ENCODE data around the gene FOXP1. TPM values are rescaled to one million over a fixed set of nuclear protein-coding genes. Genes with fewer than 3 reads are reported as not detected.

FOXP1 gene
- polyA plus RNA-seq, 1 donor from 2014 or later, result 5.6 TPM

DNA sequence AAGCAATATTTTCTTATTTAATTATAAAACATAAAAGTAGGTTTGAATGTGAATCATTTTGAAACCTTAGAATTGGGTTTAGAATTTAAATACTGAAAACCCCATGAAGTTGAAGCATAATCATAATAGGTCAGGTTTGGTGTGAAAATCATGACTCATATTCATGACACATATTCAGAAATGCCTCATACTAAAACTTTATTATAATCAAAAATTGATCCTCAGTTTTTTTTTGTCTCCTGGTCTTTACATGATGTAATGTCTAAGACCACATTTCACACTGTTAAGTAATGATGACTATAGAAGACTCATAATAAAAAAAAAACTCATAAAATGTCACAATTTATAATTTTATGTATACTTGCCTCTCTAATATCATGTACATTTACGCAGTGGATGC is 190.4 kb downstream of the FOXP1 start:
- Histone ChIP-seq H3K27me3 (ENCODE audit: insufficient read depth, low read depth, low read length) (no peaks in the 10 kb centered on the region), H3F3A (ENCODE audit: insufficient read depth, low read length, poor library complexity, severe bottlenecking) (no peaks in the 10 kb centered on the region), H3K9me2 (ENCODE audit: insufficient read depth, low read length) (no peaks in the 10 kb centered on the region), H3K79me2 (replicated peaks; ENCODE audit: insufficient read depth, low read length) (no peaks in the 10 kb centered on the region), H3K4me2 (ENCODE audit: low read length) (no peak overlapping the region), H3K9ac (ENCODE audit: low read length) (no peak overlapping the region), H4K20me1 (ENCODE audit: insufficient read depth) (no peaks in the 10 kb centered on the region), H3K36me3 (ENCODE audit: insufficient read depth, low read length) (no peaks in the 10 kb centered on the region), H3K27ac (ENCODE audit: low read length) (no peak overlapping the region), H3K4me3 (ENCODE audit: low read length) (no peak overlapping the region), H3K9me3 (ENCODE audit: low read length) (no peaks in the 10 kb centered on the region), H2AFZ (ENCODE audit: low read depth, low read length) (no peak overlapping the region)
- TF ChIP-seq POLR2AphosphoS5 (IDR thresholded peaks at IDR 0.05) (no peak), RAD21 (conservative IDR thresholded peaks at IDR 0.05) (no peak), SMC3 (conservative IDR thresholded peaks at IDR 0.05; ENCODE audit: poor library complexity) (no peak), MXI1 (conservative IDR thresholded peaks at IDR 0.05; ENCODE audit: poor library complexity, severe bottlenecking) (no peak), EP300 (conservative IDR thresholded peaks at IDR 0.05; ENCODE audit: poor library complexity, severe bottlenecking) (no peak), EZH2 (IDR thresholded peaks at IDR 0.05; ENCODE audit: borderline replicate concordance, insufficient read depth, low read length, poor library complexity, severe bottlenecking) (no peak), REST (IDR thresholded peaks at IDR 0.05; ENCODE audit: borderline replicate concordance) (no peak), TAF1 (IDR thresholded peaks at IDR 0.05; ENCODE audit: low read depth) (no peak)
- TF ChIP-seq, protein P1, sequence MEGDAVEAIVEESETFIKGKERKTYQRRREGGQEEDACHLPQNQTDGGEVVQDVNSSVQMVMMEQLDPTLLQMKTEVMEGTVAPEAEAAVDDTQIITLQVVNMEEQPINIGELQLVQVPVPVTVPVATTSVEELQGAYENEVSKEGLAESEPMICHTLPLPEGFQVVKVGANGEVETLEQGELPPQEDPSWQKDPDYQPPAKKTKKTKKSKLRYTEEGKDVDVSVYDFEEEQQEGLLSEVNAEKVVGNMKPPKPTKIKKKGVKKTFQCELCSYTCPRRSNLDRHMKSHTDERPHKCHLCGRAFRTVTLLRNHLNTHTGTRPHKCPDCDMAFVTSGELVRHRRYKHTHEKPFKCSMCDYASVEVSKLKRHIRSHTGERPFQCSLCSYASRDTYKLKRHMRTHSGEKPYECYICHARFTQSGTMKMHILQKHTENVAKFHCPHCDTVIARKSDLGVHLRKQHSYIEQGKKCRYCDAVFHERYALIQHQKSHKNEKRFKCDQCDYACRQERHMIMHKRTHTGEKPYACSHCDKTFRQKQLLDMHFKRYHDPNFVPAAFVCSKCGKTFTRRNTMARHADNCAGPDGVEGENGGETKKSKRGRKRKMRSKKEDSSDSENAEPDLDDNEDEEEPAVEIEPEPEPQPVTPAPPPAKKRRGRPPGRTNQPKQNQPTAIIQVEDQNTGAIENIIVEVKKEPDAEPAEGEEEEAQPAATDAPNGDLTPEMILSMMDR (IDR thresholded peaks at IDR 0.05; ENCODE audit: poor library complexity, severe bottlenecking), result no peak

GRCh38 chr3:71392251-71392650 is 191.3 kb downstream of the FOXP1 start:
- Histone ChIP-seq H3K4me3 (ENCODE audit: low read length) (no peak overlapping the region), H3K4me2 (ENCODE audit: low read length) (no peak overlapping the region), H3K27me3 (ENCODE audit: insufficient read depth, low read depth, low read length) (no peaks in the 10 kb centered on the region), H3K9me3 (ENCODE audit: low read length) (no peaks in the 10 kb centered on the region), H3K27ac (ENCODE audit: low read length) (no peak overlapping the region), H3K36me3 (ENCODE audit: insufficient read depth, low read length) (no peaks in the 10 kb centered on the region), H3K9me2 (ENCODE audit: insufficient read depth, low read length) (no peaks in the 10 kb centered on the region), H2AFZ (ENCODE audit: low read depth, low read length) (no peak overlapping the region), H3K79me2 (replicated peaks; ENCODE audit: insufficient read depth, low read length) (no peaks in the 10 kb centered on the region), H3K9ac (ENCODE audit: low read length) (no peak overlapping the region), H4K20me1 (ENCODE audit: insufficient read depth) (no peaks in the 10 kb centered on the region), H3F3A (ENCODE audit: insufficient read depth, low read length, poor library complexity, severe bottlenecking) (no peaks in the 10 kb centered on the region)
- TF ChIP-seq, protein P1 (IDR thresholded peaks at IDR 0.05; ENCODE audit: poor library complexity, severe bottlenecking), result no peak
- TF ChIP-seq MXI1 (conservative IDR thresholded peaks at IDR 0.05; ENCODE audit: poor library complexity, severe bottlenecking), result no peak
